Fibroblast of skin of back (primary cell): ENCODE results near the gene CCL4. TPM values are rescaled to one million over a fixed set of nuclear protein-coding genes. Genes with fewer than 3 reads are reported as not detected.
A peak's percentile ranks its signal among the peaks of the same experiment; 100 is the strongest.
"Not testable (repeated sequence)": the region's sequence is repeated elsewhere in the genome, so short reads cannot be mapped to it uniquely, and the experiment has no call there.

Source experiments
- DNase-seq: peaks from one replicate; pipeline ENCODE4 v3.0.0-alpha.2; 2013
- polyA plus RNA-seq, 2 experiments: library from polyadenylated mRNA; unstranded; fragments of 120-200 nt; gene quantifications; one replicate each; pipeline ENCODE4 v1.2.1, GENCODE V29; 2013; ENCODE audit not compliant: insufficient read length in 2 of 2

CCL4 gene
- not detected for polyA plus RNA-seq (2013, experiment 1 of 2; ENCODE audit: insufficient read length)
- not detected for polyA plus RNA-seq (2013, experiment 2 of 2; ENCODE audit: insufficient read length)

GRCh38 chr17:36103401-36103975 is at the start of gene CCL4:
TSS of gene CCL4 (plus strand) at chr17:36103827. CDS start at chr17:36103906, 79 bp downstream.
- DNase-seq = not testable (repeated sequence)

DNA sequence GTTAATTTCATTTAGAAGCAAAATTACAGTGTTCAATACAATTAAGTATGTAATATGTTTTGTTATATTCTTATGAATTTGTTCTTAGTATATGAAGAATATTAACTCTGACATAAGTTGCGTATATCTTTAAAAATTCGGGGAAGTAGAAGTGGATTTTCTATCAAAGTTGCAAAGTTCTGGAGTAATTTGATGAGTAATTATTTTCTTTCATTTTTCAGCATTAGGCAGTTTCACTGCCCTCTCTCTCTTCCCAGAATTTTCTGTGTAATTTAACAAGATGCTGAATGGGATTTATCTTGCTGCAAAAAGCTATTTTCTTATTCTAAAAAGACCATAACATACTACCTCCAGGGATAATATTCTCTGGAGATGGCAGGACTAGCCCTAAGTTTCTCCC is 48.5 kb upstream of the CCL4 start:
- no peak for DNase-seq

DNA sequence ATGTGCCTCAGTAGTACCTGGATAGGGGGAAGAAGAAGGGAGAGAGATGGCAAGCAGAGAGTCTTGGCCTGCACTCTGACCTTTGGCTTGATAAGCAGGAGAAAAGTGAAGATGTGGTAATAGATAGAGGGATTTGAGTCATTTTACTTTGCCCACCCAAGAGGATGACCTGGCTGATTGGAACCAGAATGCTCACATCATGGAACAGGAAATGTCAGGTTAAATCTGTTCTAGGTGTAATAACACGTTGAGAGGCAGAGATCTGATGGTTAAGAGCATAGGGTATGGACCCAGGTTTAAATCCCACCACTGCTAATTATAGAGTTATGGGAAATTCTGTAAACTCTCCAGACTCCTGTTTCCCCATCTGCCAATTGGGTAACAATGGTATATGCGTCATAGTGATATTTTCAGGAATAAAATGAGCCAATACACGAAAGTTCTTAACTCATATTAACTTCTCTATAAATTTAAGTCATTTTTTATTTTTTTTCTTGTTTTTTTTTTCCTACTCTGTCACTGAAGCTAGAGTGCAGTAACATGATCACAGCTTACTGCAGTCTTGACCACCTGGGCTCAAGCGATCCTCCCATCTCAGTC is 47.6 kb upstream of the CCL4 start:
- DNase-seq = no peak

DNA sequence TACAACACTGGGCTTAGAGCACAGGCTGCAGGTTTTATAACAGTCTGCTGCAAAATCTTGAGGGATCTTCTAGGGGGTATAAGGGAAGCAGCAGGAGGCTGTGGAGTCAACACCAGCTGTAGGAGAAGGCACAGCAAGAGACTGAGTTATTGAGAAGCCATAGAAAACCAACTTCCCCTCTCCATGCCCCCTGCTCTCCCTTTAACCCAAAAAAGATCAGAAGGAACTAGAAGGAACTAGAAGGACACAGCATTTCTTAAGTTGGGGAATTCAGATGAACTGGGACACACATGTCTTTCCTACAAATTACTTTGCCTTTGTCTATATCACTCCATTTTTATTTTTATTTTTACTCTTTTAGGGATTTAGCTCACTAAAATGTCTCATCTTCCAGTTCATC is 45.7 kb upstream of the CCL4 start:
- no peak for DNase-seq

- no peak for DNase-seq
These were observed 44.2 kb upstream of the CCL4 start for GRCh38 chr17:36059406-36059805.

- no peak for DNase-seq
These were observed 42.8 kb upstream of the CCL4 start for GRCh38 chr17:36060816-36061215.

GRCh38 chr17:36063786-36064541 is 39.7 kb upstream of the CCL4 start, which contains the start of gene CCL18:
TSS of gene CCL18 (plus strand) at chr17:36064272. CDS start at chr17:36064343, 71 bp downstream.
- no peak for DNase-seq

- DNase-seq = no peak
These were observed 37.2 kb upstream of the CCL4 start for GRCh38 chr17:36066365-36066985.

DNA sequence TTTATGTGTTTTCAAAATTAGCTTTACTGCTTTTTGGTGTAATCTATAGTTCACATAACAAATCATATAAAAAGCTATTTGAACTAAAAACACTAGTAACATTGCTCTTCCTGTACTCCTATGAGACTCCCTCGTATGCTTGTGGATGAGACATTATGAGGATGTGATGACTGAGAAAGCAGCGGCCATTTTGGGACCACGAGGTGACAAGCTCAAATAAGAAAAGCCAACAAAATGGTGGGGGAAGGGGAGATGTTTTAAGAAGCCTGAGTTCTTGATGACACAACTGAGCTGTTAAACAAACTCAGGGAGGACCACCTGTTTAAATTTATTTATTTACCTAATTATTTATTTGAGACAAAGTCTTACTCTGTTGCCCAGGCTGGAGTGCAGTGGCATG is 35.1 kb upstream of the CCL4 start:
- DNase-seq = no peak

GRCh38 chr17:36069136-36069535 is 34.5 kb upstream of the CCL4 start:
- no peak for DNase-seq

GRCh38 chr17:36070427-36070826 is 33.2 kb upstream of the CCL4 start:
- no peak for DNase-seq

DNA sequence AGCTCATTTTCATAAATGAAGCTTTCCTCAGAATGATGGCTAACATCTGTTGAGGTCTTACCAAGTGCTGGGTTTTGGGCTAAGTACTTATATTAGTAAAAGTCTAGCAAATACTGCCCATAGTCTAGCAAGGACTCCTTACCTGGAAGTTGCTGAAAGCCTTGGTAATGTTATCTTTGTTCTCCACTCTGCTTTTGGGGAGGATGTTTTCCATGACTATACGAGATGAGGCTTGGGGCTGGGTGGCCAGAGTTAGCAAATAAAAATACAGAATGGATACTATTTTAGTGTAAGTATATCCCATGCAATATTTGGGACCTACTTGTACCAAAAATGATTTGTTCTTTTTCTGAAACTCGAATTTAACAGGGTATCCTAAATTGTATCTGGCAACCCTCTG is 31.9 kb upstream of the CCL4 start:
- no peak for DNase-seq

- peak; percentile 27 for DNase-seq
These were observed 31.1 kb upstream of the CCL4 start for GRCh38 chr17:36072431-36073121.

DNA sequence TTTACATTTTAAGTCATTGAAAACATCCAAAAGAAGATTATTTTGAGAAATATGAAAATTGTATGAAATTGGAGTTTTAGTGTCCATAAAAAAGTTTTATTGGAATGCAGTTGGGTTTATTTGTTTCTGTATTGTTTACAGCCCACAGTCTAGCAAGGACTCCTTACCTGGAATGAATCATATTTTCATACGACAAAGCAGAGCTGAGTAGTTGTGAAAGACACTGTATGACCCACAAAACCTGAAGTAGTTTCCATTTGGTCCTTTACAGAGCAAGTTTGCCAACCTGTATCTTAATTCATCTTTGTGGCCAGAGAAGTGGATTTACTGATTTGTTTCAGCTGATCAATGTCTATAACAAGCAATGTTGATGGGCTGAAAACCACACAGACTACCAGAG is 29.3 kb upstream of the CCL4 start:
- DNase-seq = no peak

DNA sequence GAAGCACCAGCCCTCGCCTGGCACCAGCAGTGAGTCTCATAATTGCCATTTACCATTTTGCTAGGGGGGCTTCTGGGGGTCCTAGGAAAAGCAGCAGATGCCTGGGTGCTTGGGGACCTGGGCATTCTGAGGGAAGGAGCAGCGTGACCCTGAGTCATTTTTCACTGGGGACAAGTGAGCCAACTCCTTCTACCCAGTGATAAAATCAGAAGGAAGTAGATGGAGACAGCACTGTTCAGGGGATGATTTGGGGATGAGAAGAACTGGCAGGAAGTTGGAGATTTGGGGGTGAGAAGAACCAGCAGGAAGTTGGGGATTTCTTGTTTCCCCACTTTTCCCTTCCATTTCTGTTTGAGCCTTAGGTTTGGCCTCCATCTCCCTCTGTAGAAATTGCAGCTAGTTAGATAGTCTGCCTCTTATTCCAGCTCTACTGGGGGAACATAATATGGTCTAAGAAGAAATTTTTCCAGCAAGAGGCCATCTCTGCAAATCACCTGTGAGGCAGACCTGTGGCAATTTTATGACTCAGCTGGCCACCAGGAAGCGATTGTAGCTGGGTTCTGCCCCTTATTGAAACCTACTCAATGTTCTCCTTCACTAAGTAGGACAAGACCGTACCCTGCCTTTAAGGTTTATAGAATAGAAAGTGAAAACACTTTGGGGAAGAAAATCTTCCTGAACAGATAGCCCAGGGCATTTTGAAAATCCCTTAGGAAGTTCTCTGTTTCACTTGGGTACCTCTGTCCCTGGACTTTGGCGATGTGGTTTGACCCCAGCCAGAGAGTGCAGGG is 21.8 kb upstream of the CCL4 start:
- not testable (repeated sequence) for DNase-seq

GRCh38 chr17:36082482-36083120 is 21.0 kb upstream of the CCL4 start:
- DNase-seq = not testable (repeated sequence)

DNA sequence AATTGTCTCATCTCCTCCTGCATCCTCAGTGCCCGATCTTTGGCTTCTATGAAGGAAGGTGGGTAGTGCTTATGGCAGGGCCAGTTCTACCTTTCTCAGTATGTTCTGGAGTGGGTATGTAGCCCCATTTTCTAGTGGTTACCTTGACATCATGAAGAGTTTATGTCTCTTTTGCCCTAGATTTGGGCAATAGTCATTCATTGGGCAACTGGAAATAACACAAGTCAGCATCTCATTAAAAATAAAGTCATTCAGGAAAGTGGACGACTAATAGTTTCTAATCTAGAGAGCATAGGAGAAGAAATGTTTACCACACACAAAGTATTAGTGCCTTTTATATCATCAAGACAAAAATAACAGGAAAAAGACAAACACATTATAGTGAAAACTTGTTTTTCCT is 19.9 kb upstream of the CCL4 start:
- not testable (repeated sequence) for DNase-seq

DNA sequence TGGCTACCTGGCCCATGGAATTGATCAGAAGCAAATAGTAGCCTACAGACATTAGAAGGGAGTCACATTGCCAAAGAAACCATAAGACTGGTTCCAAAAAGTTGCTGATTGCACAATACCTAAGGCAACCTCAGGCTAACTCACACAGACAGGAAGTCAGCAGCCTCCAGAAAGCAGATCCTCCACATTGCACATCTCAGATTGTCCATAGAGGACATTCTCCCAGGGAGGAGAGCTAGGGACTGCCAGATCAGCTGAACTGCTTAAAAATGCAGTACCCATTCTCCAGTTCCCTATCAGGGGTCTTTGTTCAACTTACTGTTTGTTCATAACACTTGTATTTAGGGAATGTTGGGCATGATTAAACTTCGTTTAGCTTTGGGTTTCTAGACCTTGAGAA is 17.9 kb upstream of the CCL4 start:
- DNase-seq = no peak

GRCh38 chr17:36086791-36087190 is 16.8 kb upstream of the CCL4 start:
- DNase-seq = no peak

DNA sequence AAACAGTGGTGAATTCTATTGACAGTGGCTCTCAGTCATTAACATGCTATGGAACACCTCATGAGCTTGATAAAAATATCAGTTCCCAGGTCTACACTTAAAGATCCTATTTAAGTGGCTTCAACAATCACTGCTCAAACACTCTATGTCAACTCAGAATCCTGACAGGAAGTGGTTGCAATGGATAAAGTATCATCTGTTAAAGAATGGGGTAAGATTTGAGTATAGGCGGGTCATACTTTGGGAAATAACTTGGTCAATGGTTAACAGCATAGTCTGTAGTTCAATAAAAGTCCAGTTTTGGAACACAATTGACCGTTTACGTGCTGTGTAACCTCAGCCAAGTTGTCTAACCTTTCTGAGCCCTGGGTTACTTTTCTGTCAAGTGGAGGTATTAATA is 16.2 kb upstream of the CCL4 start:
- DNase-seq = not testable (repeated sequence)

- DNase-seq = not testable (repeated sequence)
These were observed 15.6 kb upstream of the CCL4 start for GRCh38 chr17:36087897-36088572.
